Activated T-helper 17 cell treated with anti-CD3 and anti-CD28 coated beads, Interleukin-2, amount 50 U/mL, for 72 hours (primary cell): ENCODE measurements around the gene PPT1. TPM values are rescaled to one million over a fixed set of nuclear protein-coding genes. Genes with fewer than 3 reads are reported as not detected.
"Not testable (repeated sequence)": the region's sequence is repeated elsewhere in the genome, so short reads cannot be mapped to it uniquely, and the experiment has no call there.

Source experiments
- ATAC-seq: fragments of 150-1000 bp; cut with Tn5 transposase; replicated peaks from 2 replicates; pipeline ENCODE4 v1.10.0; 2021; ENCODE audit warnings: mild to moderate bottlenecking, moderate library complexity
- H3K27ac Mint-ChIP-seq: one replicate; pipeline ENCODE4 v1.8.0; 2022; ENCODE audit warnings: mixed read lengths
- H3K27me3 Mint-ChIP-seq: one replicate; pipeline ENCODE4 v1.8.0; 2022; ENCODE audit warnings: mixed read lengths
- H3K36me3 Mint-ChIP-seq: one replicate; pipeline ENCODE4 v1.8.0; 2022; ENCODE audit warnings: low read depth, mild to moderate bottlenecking, mixed read lengths
- H3K4me1 Mint-ChIP-seq: one replicate; pipeline ENCODE4 v1.8.0; 2022; ENCODE audit warnings: mixed read lengths
- H3K4me3 Mint-ChIP-seq: one replicate; pipeline ENCODE4 v1.8.0; 2022; ENCODE audit warnings: mild to moderate bottlenecking, mixed read lengths
- H3K9me3 Mint-ChIP-seq: one replicate; pipeline ENCODE4 v1.8.0; 2022; ENCODE audit warnings: mixed read lengths
- total RNA-seq, 2 donors: library from RNA; stranded (reverse); gene quantifications; one replicate each; pipeline ENCODE4 v1.2.3, GENCODE V29; 2022

Gene PPT1
- total RNA-seq, 2 donors from 2014 or later = 56.1 to 107 TPM

DNA sequence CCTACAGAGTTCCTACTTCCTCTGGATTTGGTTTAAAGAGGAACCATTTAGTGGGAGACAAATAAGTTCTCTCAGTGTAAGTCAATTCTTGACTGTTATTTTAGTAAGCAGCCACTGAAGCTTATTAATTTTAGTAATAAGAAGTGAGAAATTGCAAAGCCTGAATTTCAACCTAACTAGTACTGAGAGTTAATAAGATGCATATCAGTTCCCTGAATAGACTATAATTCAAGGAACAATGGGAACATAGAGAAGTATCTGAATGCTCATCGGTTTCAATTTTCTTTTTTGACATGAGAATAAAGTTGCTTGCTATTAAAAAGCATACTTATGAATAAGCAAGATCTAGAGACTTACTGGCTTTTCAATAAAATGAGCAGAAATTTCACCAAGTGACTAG is 8.0 kb upstream of the PPT1 start:
- H3K4me1 Mint-ChIP-seq = no peaks in the 10 kb centered on the region
- peaks cover 15% of the 10 kb centered on the region for H3K9me3 Mint-ChIP-seq
- H3K4me3 Mint-ChIP-seq = no peak overlapping the region
- no peaks in the 10 kb centered on the region for H3K36me3 Mint-ChIP-seq
- no peak overlapping the region for H3K27ac Mint-ChIP-seq
- peak; percentile 82 for ATAC-seq
- H3K27me3 Mint-ChIP-seq = peaks cover 11% of the 10 kb centered on the region

DNA sequence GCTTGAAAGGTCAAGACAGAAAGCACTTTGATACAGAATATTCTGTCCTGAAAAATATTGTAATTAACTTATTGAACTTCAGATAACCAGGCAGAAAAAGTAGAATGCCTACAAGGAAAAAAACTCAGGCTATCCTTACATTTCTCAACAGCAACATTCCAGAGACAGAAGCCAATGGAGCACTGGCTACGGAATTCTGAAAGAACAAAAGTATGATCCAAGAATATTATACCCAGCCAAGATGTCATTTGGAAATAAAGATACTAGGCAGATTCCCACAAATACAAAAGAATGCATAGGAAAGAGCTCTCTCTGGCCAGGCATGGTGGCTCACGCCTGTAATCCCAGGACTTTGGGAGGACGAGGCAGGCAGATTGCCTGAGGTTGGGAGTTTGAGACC is 5.8 kb upstream of the PPT1 start:
- peaks cover 8% of the 10 kb centered on the region for H3K9me3 Mint-ChIP-seq
- no peak for ATAC-seq
- no peak overlapping the region for H3K4me3 Mint-ChIP-seq
- H3K27me3 Mint-ChIP-seq = no peaks in the 10 kb centered on the region
- no peaks in the 10 kb centered on the region for H3K4me1 Mint-ChIP-seq
- no peaks in the 10 kb centered on the region for H3K36me3 Mint-ChIP-seq
- no peak overlapping the region for H3K27ac Mint-ChIP-seq

DNA sequence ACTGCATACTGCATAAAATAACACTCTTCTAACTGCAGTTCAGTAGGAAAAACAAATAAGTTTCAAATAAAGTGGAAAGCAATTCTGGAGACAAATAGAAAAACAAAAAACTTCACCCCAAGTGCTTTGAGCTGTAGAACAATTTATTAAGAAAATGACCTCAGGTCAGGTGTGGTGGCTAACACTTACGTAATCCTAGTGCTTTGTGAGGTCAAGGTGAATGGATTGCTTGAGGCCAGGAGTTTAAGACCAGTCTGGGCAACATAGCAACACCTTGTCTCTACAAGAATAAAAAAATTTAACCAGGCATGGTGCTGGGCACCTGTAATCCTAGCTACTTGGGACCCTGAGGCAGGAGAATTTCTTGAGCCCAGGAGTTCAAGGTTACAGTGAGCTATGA is 5.0 kb upstream of the PPT1 start:
- Mint-ChIP-seq H3K4me3 (no peak overlapping the region), H3K4me1 (peaks cover 7% of the 10 kb centered on the region), H3K36me3 (no peaks in the 10 kb centered on the region), H3K9me3 (peaks cover 8% of the 10 kb centered on the region), H3K27me3 (no peaks in the 10 kb centered on the region), H3K27ac (no peak overlapping the region)
- ATAC-seq = no peak

DNA sequence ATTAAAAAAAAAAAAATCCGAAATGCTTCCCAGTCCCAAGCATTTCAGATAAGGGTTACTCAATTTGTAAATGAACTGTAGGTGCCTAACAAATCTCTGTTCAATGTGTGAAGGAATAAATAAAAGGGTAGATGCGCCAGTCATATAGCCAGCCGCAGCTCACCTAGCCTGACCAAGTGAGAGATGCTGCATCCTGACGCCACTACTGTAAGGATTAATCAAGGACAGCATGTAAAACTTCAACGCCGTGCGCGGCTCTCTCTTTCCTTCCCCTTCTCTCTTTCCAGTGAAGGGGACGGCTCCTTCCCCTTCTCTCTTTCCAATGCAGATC is 441 bp downstream of the PPT1 start:
- Mint-ChIP-seq H3K27me3 (no peaks in the 10 kb centered on the region), H3K36me3 (peaks cover 36% of the 10 kb centered on the region), H3K4me3 (peak overlapping the region; percentile 96), H3K9me3 (no peaks in the 10 kb centered on the region), H3K4me1 (peaks cover 18% of the 10 kb centered on the region), H3K27ac (peak overlapping the region; percentile 95)
- peak; percentile 51 for ATAC-seq

DNA sequence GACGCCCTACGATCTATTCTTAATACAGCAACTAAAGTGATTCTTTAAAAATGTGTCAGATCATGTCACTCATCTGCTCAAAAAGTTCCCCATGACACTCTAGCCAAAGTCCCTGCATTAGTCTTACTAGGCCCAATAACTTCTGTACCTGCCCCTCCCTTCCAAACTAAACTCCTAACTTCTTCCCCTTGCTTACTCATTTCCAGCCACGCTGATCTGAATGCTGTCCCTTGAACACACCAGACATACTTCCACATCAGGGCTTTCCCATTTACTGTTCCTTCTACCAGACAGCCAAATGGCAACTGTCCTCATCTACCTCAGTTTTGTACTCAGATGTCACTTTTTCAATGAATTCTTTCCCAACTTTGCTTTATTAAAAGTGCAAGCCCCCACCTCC is 1.2 kb downstream of the PPT1 start:
- no peak for ATAC-seq

DNA sequence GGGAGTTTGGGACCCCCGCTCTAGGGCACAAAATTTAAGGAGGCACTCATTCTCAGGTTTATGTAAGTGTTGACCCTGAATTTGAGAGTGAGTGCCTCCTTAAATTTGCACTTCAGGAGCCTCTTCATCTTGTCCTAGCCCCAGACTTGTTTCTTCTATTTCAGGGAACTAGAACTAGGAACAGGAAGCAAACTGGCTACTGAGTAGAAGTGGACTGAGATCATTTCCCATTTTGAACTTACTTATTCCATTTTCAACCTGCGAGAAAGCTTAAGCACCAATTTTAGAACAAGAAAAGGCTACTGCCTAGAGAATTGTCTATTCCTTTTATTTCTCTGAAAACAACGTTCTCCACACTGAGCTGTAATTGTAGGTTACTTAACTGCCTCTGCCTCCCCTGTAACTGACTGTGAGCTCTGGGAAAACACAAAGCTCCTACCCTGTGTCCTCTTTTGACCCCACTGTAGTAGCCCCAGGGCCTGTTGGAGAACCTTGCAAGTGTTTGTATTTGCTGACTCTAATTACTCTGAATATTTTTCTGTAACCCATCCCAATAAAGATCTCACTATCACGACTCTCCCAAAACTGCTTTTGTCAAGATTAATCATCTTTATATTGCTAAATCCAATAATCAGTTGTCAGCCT is 2.5 kb downstream of the PPT1 start:
- H3K4me1 Mint-ChIP-seq = peaks cover 18% of the 10 kb centered on the region
- no peak for ATAC-seq
- no peak overlapping the region for H3K27ac Mint-ChIP-seq
- no peaks in the 10 kb centered on the region for H3K27me3 Mint-ChIP-seq
- no peaks in the 10 kb centered on the region for H3K9me3 Mint-ChIP-seq
- no peak overlapping the region for H3K4me3 Mint-ChIP-seq
- H3K36me3 Mint-ChIP-seq = peaks cover 56% of the 10 kb centered on the region

More for the DNA sequence above, 1.2 kb downstream of the PPT1 start:
- peaks cover 18% of the 10 kb centered on the region for H3K4me1 Mint-ChIP-seq
- H3K27me3 Mint-ChIP-seq = no peaks in the 10 kb centered on the region
- peak overlapping the region; percentile 95 for H3K27ac Mint-ChIP-seq
- H3K4me3 Mint-ChIP-seq = peak overlapping the region; percentile 96
- no peaks in the 10 kb centered on the region for H3K9me3 Mint-ChIP-seq
- peaks cover 44% of the 10 kb centered on the region for H3K36me3 Mint-ChIP-seq

DNA sequence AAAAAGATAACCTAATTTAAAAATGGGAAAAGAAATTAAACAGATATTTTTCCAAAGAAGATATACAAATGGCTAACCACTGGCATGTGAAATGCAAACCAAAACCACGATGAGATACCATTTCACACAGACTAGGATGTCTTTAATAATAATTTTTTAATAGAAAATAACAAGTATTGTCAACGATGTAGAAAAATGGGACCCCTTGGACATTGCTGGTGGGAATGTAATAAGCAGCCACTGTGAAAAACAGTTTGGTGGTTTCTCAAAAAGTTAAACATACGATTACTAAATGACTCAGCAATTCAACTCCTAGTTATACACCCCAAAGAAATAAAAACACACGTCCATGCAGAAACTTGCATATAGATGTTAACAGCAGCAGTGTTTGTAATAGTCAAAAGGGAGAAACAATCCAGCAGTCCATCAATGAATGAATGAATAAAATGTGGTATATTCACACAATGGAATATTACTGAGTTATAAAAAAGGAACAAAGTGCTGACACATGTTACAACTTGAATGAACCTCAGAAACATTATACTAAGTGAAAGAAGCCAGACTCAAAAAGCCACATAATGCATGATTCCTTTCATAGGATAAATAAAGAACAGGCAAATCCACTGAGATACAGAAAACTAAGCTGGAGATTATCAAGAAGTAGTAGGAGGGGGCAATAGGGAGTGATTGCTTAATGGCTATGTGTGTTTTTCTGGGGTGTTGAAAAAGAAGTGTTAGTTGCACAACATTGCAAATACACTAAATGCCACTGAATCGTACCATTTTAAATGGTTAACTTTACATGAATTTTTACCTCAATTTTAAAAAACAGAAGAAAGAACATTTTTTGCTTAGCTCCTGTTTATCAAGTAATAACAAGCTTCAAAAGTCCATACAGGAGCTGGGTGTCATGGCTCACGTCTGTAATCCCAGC is 4.1 kb downstream of the PPT1 start:
- no peak for ATAC-seq
- Mint-ChIP-seq H3K4me1 (peaks cover 18% of the 10 kb centered on the region), H3K9me3 (no peaks in the 10 kb centered on the region), H3K4me3 (no peak overlapping the region), H3K27ac (no peak overlapping the region), H3K36me3 (peaks cover 72% of the 10 kb centered on the region), H3K27me3 (no peaks in the 10 kb centered on the region)

DNA sequence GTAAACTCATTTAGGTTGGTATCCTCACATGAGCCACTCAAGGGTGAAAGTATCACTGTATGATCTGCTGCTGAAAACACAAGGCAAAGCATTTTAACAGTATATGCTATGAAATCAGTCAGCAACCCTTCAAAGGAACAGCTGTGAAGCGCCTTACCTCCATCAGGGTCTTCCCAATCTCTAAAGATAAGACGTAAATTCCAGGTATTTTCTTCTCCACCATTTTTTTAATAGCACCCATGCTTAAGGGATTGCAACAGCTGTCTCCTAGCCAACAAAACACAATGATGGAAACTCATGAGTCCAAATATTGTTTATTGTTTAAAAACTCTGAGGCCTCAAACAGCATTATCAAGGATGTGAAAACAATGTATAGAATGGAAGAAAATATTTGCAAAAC is 4.8 kb downstream of the PPT1 start:
- ATAC-seq = no peak
- Mint-ChIP-seq H3K27ac (no peak overlapping the region), H3K4me1 (peaks cover 12% of the 10 kb centered on the region), H3K4me3 (no peak overlapping the region), H3K9me3 (no peaks in the 10 kb centered on the region), H3K36me3 (peaks cover 80% of the 10 kb centered on the region), H3K27me3 (no peaks in the 10 kb centered on the region)

DNA sequence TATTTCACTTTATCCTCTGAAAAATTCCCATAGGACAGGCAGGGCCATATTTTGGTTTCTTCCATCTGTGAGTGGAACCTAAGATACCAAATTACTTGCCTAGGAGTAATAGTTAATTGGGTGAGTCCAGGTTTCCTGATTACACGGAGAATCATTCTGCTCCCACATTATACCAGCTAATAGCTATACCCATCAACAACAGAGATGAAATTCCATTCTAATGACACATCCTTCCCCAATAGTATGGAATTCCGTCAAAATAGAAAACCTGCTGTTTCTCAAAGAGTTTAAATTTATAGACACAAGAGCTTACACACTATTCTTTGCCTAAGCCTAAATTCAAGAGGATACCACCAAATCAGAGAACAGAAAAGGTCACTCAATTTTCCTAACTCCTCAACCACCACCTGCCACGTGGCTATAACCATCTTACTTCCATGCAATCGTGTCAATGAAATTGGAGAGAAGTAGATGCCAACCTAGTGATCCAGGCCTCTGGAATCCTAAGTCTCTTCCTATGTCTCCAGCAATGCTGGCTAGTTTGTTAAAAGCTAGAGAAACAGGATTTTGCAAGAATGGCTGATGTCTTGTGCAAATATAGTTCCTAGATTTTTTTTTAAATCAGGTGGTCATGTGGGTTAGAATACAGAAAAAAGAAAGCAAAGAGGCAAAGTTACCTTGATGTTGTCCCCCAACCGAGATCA is 6.2 kb downstream of the PPT1 start:
- Mint-ChIP-seq H3K27me3 (no peaks in the 10 kb centered on the region), H3K27ac (no peak overlapping the region), H3K4me3 (no peak overlapping the region), H3K9me3 (no peaks in the 10 kb centered on the region), H3K36me3 (peaks cover 94% of the 10 kb centered on the region), H3K4me1 (peaks cover 8% of the 10 kb centered on the region)
- no peak for ATAC-seq

DNA sequence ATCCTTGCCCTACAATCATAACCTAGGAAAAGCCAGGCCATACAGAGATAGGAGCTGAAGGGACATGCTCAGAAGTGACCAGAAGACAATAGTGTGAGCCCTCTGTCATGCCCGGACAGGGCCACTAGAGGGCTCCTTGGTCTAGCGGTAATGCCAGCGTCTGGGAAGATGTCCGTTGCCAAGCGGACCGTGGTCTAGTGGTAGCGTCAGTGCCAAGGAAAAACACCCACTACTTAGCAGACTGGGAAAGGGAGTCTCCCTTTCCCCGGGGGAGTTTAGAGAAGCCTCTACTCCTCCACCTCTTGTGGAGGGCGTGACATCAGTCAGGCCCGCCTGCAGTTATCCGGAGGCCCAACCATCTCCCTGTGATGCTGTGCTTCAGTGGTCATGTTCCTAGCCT is 12.3 kb downstream of the PPT1 start:
- H3K27me3 Mint-ChIP-seq, H3K4me3 Mint-ChIP-seq, H3K9me3 Mint-ChIP-seq, ATAC-seq, H3K4me1 Mint-ChIP-seq: not testable (repeated sequence)
- peaks cover 91% of the 10 kb centered on the region for H3K36me3 Mint-ChIP-seq
- H3K27ac Mint-ChIP-seq = peak overlapping the region; percentile 36

DNA sequence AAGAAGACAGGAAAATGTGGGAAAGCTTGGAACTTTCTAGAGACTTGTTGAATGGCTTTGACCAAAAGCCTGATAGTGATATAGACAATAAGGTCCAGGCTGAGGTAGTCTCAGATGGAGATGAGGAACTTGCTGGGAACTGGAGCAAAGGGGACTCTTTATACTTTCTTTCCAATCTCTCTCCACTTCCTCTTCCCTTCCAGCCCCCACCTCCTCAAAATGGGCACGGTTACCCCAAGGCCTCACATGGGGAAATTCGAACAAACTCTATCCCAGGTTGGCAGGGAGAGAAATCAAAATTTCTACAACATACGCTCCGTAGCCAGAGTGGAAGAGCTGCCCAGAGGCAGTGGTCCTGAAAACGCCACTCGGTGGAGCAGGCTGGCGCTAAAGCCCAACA is 15.2 kb downstream of the PPT1 start:
- H3K27ac Mint-ChIP-seq = no peak overlapping the region
- no peak overlapping the region for H3K4me3 Mint-ChIP-seq
- ATAC-seq = no peak
- no peaks in the 10 kb centered on the region for H3K9me3 Mint-ChIP-seq
- H3K27me3 Mint-ChIP-seq = no peaks in the 10 kb centered on the region
- peaks cover 9% of the 10 kb centered on the region for H3K4me1 Mint-ChIP-seq
- H3K36me3 Mint-ChIP-seq = peaks cover 91% of the 10 kb centered on the region

DNA sequence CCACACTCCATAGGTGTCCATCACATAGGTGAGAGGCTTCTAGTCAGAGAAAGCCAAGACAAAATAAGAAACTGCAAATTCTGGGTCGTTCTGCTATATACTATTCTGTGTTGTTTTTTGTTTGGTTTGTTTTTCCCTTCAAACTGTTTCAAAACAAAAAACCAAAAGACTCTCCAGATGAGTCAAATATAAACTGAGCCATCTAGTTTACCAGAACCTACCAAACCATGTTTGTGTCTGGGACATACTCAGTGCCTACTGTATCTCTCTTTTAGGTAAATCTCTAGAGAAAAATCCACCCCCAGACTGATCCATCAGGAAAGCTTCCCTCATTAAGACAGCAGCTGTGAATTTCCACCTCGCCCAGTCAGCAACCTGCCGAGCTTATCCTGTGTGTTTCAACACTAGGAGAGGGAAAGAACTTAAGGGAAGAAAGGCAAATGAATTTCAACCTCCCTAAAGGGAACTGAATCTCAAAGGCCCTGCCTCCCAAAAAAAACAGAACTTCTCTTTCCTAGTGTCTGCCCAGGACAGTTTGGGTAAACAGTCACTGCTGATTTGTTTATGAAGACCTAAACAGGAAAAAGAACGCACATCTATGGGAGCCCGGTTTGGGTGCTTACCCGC is 17.2 kb downstream of the PPT1 start:
- Mint-ChIP-seq H3K27me3 (no peaks in the 10 kb centered on the region), H3K36me3 (peaks cover 90% of the 10 kb centered on the region), H3K4me1 (peaks cover 5% of the 10 kb centered on the region), H3K9me3 (no peaks in the 10 kb centered on the region), H3K27ac (peak overlapping the region; percentile 84), H3K4me3 (peak overlapping the region; percentile 26)
- ATAC-seq = peak; percentile 79

DNA sequence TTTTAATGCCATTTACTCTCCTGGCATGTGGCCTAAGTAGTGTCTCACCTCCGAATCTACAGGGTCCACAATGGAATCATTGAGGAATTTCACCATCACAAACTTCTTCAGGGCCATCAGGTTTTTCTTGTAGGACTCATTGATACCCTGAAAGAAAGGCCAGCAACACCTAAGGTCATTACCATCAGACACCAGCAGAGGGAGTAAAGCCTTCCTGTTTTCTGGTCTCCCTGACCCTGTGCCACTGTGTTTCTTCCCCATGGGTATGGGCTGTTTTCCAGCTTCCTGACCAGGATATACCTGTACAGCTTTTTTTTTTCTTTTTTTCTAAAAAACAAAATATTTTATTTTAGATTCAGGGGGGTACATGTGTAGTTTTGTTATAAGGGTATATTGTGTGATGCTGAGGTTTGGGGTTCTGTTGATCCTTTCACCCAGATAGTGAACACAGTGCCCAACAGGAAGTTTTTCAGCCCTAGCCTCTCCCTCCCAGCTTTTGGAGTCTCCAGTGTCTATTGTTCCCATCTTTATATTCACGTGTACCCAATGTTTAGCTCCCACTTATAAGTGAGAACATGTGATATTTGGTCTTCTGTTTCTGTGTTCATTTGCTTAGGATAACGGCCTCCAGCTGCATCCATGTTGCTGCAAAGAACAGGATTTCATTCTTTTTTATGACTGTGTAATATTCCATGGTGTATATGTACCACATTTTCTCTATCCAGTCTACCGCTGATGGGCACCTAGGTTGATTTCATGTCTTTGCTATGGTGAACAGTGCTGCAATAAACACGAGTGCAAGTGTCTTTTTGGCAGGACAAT is 18.3 kb downstream of the PPT1 start:
- Mint-ChIP-seq H3K27ac (no peak overlapping the region), H3K36me3 (peaks cover 90% of the 10 kb centered on the region)

DNA sequence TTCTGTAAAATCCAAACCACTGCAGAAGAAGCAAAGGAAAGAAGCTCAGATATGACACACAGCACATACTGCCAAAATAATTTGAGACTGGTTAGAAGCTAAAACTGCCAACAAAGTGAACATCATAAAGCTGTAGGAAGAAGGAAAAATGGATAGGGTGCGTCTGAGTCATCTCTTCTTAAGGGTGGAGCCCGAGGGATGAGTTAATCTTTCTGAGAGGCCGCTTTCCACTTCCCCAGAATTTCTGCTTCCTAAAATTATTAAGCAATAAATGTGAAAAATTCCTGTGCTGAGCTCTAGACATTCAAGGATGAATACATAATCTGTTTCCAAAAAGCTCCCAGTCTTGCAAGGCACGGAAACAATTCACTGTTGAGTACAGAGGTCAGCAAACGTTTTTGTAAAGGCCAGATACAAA is 20.1 kb downstream of the PPT1 start:
- no peak for ATAC-seq
- H3K27ac Mint-ChIP-seq = peak overlapping the region; percentile 49
- H3K27me3 Mint-ChIP-seq = no peaks in the 10 kb centered on the region
- H3K36me3 Mint-ChIP-seq = peaks cover 94% of the 10 kb centered on the region
- no peaks in the 10 kb centered on the region for H3K9me3 Mint-ChIP-seq
- H3K4me3 Mint-ChIP-seq = no peak overlapping the region
- H3K4me1 Mint-ChIP-seq = peaks cover 5% of the 10 kb centered on the region

More for the DNA sequence above, 18.3 kb downstream of the PPT1 start:
- no peaks in the 10 kb centered on the region for H3K9me3 Mint-ChIP-seq
- H3K27me3 Mint-ChIP-seq = no peaks in the 10 kb centered on the region
- no peak overlapping the region for H3K4me3 Mint-ChIP-seq
- peaks cover 5% of the 10 kb centered on the region for H3K4me1 Mint-ChIP-seq
- ATAC-seq = peak; percentile 65
